Astrocyte (in vitro differentiated cells and primary cell): Measurements from ENCODE around the gene KLHL18. TPM values are rescaled to one million over a fixed set of nuclear protein-coding genes. Genes with fewer than 3 reads are reported as not detected.

Experiments used
- DNase-seq: peaks from one replicate; pipeline ENCODE4 v3.0.0-alpha.2; 2010; ENCODE audit warnings: low read depth
- FAIRE-seq: peaks from 2 replicates; lab custom pipeline; 2011; peaks lifted over from hg19 to GRCh38; lab: Jason Lieb, UNC
- H2AFZ ChIP-seq: 2 replicates; pipeline ENCODE4 v1.6.0; 2012; ENCODE audit warnings: low read depth, low read length, inconsistent platforms
- H3K27ac ChIP-seq: 2 replicates; pipeline ENCODE4 v1.5.1; 2011; ENCODE audit warnings: low read depth, low read length, inconsistent platforms
- H3K27me3 ChIP-seq: 2 replicates; pipeline ENCODE4 v1.6.0; 2011; ENCODE audit warnings: low read length, inconsistent platforms; ENCODE audit not compliant: insufficient read depth
- H3K36me3 ChIP-seq: 2 replicates; pipeline ENCODE4 v1.5.1; 2011; ENCODE audit warnings: low read length, inconsistent platforms; ENCODE audit not compliant: insufficient read depth
- H3K4me1 ChIP-seq: 2 replicates; pipeline ENCODE4 v1.5.1; 2011; ENCODE audit warnings: low read length, inconsistent platforms; ENCODE audit not compliant: insufficient read depth
- H3K4me2 ChIP-seq: 2 replicates; pipeline ENCODE4 v1.6.0; 2012; ENCODE audit warnings: low read length, inconsistent platforms
- H3K4me3 ChIP-seq: 2 replicates; pipeline ENCODE4 v1.5.1; 2011; ENCODE audit warnings: low read depth, mild to moderate bottlenecking, low read length, inconsistent platforms; ENCODE audit not compliant: insufficient read depth
- H3K79me2 ChIP-seq: 2 replicates; pipeline ENCODE4 v1.6.0; 2012; ENCODE audit warnings: mild to moderate bottlenecking, low read length, inconsistent platforms; ENCODE audit not compliant: insufficient read depth
- H3K9ac ChIP-seq: 2 replicates; pipeline ENCODE4 v1.6.0; 2012; ENCODE audit warnings: mild to moderate bottlenecking, low read length, inconsistent platforms
- H3K9me3 ChIP-seq: 2 replicates; pipeline ENCODE4 v1.5.1; 2012; ENCODE audit warnings: low read depth, mild to moderate bottlenecking, low read length, inconsistent platforms; ENCODE audit not compliant: insufficient read depth
- H4K20me1 ChIP-seq: 2 replicates; pipeline ENCODE4 v1.6.0; 2012; ENCODE audit warnings: low read length, inconsistent platforms; ENCODE audit not compliant: insufficient read depth
- H3K27ac Mint-ChIP-seq: one replicate; pipeline ENCODE4 v1.8.0; 2021; ENCODE audit warnings: mild to moderate bottlenecking, mixed read lengths; ENCODE audit not compliant: unreplicated experiment
- H3K27me3 Mint-ChIP-seq: one replicate; pipeline ENCODE4 v1.8.0; 2021; ENCODE audit warnings: low read depth, mixed read lengths; ENCODE audit not compliant: unreplicated experiment
- H3K36me3 Mint-ChIP-seq: one replicate; pipeline ENCODE4 v1.8.0; 2021; ENCODE audit warnings: low read depth, mixed read lengths; ENCODE audit not compliant: unreplicated experiment
- H3K4me1 Mint-ChIP-seq: one replicate; pipeline ENCODE4 v1.8.0; 2021; ENCODE audit warnings: low read depth, mixed read lengths; ENCODE audit not compliant: unreplicated experiment
- H3K4me3 Mint-ChIP-seq: one replicate; pipeline ENCODE4 v1.8.0; 2021; ENCODE audit warnings: mild to moderate bottlenecking, moderate library complexity, mixed read lengths; ENCODE audit not compliant: unreplicated experiment
- H3K9me3 Mint-ChIP-seq: one replicate; pipeline ENCODE4 v1.8.0; 2021; ENCODE audit warnings: mild to moderate bottlenecking, mixed read lengths; ENCODE audit not compliant: unreplicated experiment
- CTCF ChIP-seq: IDR thresholded peaks from 2 replicates; pipeline ENCODE4 v1.5.1; 2011; ENCODE audit warnings: low read depth, mild to moderate bottlenecking, inconsistent platforms, low read length, moderate library complexity; ENCODE audit not compliant: insufficient read depth
- EZH2 ChIP-seq: IDR thresholded peaks from 2 replicates; pipeline ENCODE4 v1.6.1; 2012; ENCODE audit warnings: mild to moderate bottlenecking, low read length, inconsistent platforms; ENCODE audit not compliant: insufficient read depth
- total RNA-seq: library from RNA; stranded (reverse); gene quantifications from 2 replicates; pipeline ENCODE4 v1.2.1, GENCODE V29; 2021

Gene KLHL18
- total RNA-seq, 1 donor from 2014 or later, result 53.2 TPM

GRCh38 chr3:47259114-47259513 is 23.6 kb upstream of the KLHL18 start:
- Mint-ChIP-seq H3K4me3 (no peak overlapping the region), H3K4me1 (peaks cover 4% of the 10 kb centered on the region), H3K27me3 (peaks cover 5% of the 10 kb centered on the region), H3K36me3 (peaks cover 4% of the 10 kb centered on the region), H3K27ac (no peak overlapping the region), H3K9me3 (no peaks in the 10 kb centered on the region)
- DNase-seq (no peak), FAIRE-seq (no peak)
- H3K27me3 ChIP-seq, result no peaks in the 10 kb centered on the region
- no peak overlapping the region for H2AFZ ChIP-seq
- H3K4me3 ChIP-seq, result no peak overlapping the region
- no peak overlapping the region for H3K9ac ChIP-seq
- no peaks in the 10 kb centered on the region for H3K36me3 ChIP-seq
- H3K27ac ChIP-seq, result no peak overlapping the region
- H3K9me3 ChIP-seq, result no peaks in the 10 kb centered on the region
- no peaks in the 10 kb centered on the region for H3K79me2 ChIP-seq
- no peak overlapping the region for H3K4me2 ChIP-seq
- TF ChIP-seq CTCF (no peak), EZH2 (no peak)
- H3K4me1 ChIP-seq, result no peaks in the 10 kb centered on the region
- H4K20me1 ChIP-seq, result no peaks in the 10 kb centered on the region

- no peaks in the 10 kb centered on the region for H3K36me3 ChIP-seq
- Mint-ChIP-seq H3K4me1 (peaks cover 4% of the 10 kb centered on the region), H3K27ac (no peak overlapping the region), H3K27me3 (peaks cover 5% of the 10 kb centered on the region), H3K9me3 (no peaks in the 10 kb centered on the region), H3K4me3 (no peak overlapping the region), H3K36me3 (peaks cover 2% of the 10 kb centered on the region)
- no peak overlapping the region for H3K4me2 ChIP-seq
- no peaks in the 10 kb centered on the region for H3K79me2 ChIP-seq
- DNase-seq (no peak), FAIRE-seq (no peak)
- H3K9ac ChIP-seq, result no peak overlapping the region
- no peaks in the 10 kb centered on the region for H3K4me1 ChIP-seq
- TF ChIP-seq EZH2, result no peak
- TF ChIP-seq CTCF, result no peak
- H3K9me3 ChIP-seq, result no peaks in the 10 kb centered on the region
- no peak overlapping the region for H3K27ac ChIP-seq
- H3K27me3 ChIP-seq, result no peaks in the 10 kb centered on the region
- H2AFZ ChIP-seq, result no peak overlapping the region
- no peak overlapping the region for H3K4me3 ChIP-seq
- H4K20me1 ChIP-seq, result no peaks in the 10 kb centered on the region
These were observed 22.1 kb upstream of the KLHL18 start for GRCh38 chr3:47260605-47261004.

GRCh38 chr3:47261301-47261700 is 21.4 kb upstream of the KLHL18 start:
- Histone ChIP-seq H3K27me3 (no peaks in the 10 kb centered on the region), H3K9ac (no peak overlapping the region), H3K9me3 (no peaks in the 10 kb centered on the region), H3K36me3 (no peaks in the 10 kb centered on the region), H3K27ac (no peak overlapping the region), H3K4me1 (peaks cover 2% of the 10 kb centered on the region), H4K20me1 (no peaks in the 10 kb centered on the region), H3K4me3 (no peak overlapping the region), H3K4me2 (no peak overlapping the region), H3K79me2 (no peaks in the 10 kb centered on the region), H2AFZ (no peak overlapping the region)
- FAIRE-seq (no peak), DNase-seq (no peak)
- Mint-ChIP-seq H3K27ac (no peak overlapping the region), H3K4me3 (no peak overlapping the region), H3K4me1 (peaks cover 4% of the 10 kb centered on the region), H3K36me3 (peaks cover 2% of the 10 kb centered on the region), H3K27me3 (peaks cover 5% of the 10 kb centered on the region), H3K9me3 (no peaks in the 10 kb centered on the region)
- TF ChIP-seq CTCF (no peak), EZH2 (no peak)
